GM10248 (cell line): ENCODE measurements around the gene RPE65.
"Not testable (repeated sequence)": the region's sequence is repeated elsewhere in the genome, so short reads cannot be mapped to it uniquely, and the experiment has no call there.

Source experiments
- CTCF ChIA-PET: fragments of 300-600 bp; sonication (Branson Sonifier 250); formaldehyde crosslinking; extraction: SDS; loops from one replicate; lab custom pipeline; 2021; ENCODE audit warnings: antibody characterized with exemption; lab: Yijun Ruan, JAX
- POLR2A ChIA-PET: fragments of 350-650 bp; sonication (Branson Sonifier 250); formaldehyde crosslinking; extraction: SDS; loops from one replicate; lab custom pipeline; 2020; ENCODE audit warnings: antibody characterized with exemption; lab: Yijun Ruan, JAX
- DNase-seq: peaks from one replicate; pipeline ENCODE4 v3.0.0; 2012; ENCODE audit errors: extremely low spot score
- TF ChIP-seq, protein P1 (sequence below): IDR thresholded peaks from 2 replicates; pipeline ENCODE4 v1.5.1; 2012; ENCODE audit warnings: mild to moderate bottlenecking, low read depth; ENCODE audit errors: extremely low read depth, missing control alignments, control extremely low read depth

The RPE65 gene

DNA sequence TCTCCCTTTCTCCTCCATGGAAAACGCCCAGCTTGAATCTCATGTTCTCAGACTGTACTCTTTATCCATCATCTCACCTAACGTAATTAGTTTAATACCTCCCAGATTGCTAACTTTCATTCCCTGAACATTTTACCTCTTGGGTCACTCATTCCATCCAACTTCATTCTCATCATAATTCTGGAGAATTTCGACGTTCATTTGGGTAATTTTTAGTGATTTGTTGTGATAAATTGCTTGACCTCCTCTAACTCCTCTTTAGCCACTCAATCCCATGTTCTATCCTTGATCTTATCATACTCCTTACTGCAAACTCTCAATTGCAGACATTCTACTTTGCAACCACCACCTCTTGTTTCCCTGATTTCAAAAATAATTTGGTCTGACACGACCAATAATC, 28.4 kb downstream of the RPE65 start:
- TF ChIP-seq, protein P1, sequence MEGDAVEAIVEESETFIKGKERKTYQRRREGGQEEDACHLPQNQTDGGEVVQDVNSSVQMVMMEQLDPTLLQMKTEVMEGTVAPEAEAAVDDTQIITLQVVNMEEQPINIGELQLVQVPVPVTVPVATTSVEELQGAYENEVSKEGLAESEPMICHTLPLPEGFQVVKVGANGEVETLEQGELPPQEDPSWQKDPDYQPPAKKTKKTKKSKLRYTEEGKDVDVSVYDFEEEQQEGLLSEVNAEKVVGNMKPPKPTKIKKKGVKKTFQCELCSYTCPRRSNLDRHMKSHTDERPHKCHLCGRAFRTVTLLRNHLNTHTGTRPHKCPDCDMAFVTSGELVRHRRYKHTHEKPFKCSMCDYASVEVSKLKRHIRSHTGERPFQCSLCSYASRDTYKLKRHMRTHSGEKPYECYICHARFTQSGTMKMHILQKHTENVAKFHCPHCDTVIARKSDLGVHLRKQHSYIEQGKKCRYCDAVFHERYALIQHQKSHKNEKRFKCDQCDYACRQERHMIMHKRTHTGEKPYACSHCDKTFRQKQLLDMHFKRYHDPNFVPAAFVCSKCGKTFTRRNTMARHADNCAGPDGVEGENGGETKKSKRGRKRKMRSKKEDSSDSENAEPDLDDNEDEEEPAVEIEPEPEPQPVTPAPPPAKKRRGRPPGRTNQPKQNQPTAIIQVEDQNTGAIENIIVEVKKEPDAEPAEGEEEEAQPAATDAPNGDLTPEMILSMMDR, result no peak
- CTCF ChIA-PET, result no interaction called here
- POLR2A ChIA-PET, result no interaction called here
- DNase-seq, result no peak

DNA sequence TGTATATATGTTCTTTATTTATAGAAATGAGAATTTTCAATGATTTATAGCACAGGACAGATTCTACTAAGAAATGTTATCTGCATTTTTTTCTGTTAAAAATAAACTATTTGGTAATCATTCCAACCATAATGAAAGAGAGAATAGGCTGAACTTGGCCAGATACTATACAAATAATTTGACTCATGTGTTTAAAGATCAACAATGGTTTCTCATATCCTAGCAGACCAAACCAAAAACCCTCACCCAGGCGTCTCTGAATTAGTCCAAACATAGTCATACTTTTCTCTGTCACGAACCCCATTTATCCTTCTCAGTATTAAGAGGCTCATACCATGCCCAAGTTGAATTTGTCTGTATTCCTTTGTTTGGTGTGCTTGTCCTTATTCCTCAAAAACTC, 40.3 kb downstream of the RPE65 start:
- DNase-seq, result no peak
- TF ChIP-seq, protein P1, result no peak
- ChIA-PET POLR2A (no interaction called here), CTCF (interaction anchor here (0.8 to 2.0 kb wide), 2 partner anchors 12 to 33 kb away, joined by 3 to 5 read pairs; no protein-coding TSS in a partner anchor)

DNA sequence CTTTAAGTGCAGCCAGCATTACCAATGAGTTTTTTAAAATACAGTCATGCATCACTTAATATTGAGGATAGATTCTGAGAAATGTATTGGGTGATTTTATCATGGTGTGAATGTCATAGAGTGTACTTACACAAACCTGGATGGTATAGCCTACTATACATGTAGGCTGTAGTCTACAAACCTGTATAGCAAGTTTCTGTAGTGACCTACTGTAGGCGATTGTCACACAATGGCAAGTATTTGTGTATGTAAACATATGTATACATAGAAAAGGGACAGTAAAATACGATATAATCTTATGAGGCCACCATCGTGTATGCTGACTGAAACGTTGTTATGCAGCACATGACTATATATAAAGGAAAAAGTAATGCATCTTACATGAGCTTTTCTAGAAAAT, 48.2 kb downstream of the RPE65 start:
- no peak for DNase-seq
- CTCF ChIA-PET, result no interaction called here
- POLR2A ChIA-PET, result no interaction called here
- TF ChIP-seq, protein P1, result no peak

DNA sequence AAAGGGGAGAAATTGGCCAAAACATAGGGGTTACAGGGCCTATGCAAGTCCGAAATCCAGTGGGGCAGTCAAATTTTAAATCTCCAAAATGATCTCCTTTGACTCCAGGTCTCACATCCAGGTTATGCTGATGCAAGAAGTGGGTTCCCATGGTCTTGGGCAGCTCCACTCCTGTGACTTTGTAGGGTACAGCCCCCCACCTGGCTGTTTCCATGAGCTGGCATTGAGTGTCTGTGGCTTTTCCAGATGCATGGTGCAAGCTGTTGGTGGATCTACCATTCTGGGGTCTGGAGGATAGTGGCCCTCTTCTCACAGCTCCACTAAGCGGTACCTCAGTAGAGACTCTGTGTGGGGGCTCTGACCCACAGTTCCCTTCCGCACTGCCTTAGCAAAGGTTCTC, 54.2 kb downstream of the RPE65 start:
- DNase-seq, POLR2A ChIA-PET: not testable (repeated sequence)
- CTCF ChIA-PET, result interaction anchor here (1.6 kb wide), 1 partner anchor 275 kb away, joined by 4 read pairs; no protein-coding TSS in a partner anchor

DNA sequence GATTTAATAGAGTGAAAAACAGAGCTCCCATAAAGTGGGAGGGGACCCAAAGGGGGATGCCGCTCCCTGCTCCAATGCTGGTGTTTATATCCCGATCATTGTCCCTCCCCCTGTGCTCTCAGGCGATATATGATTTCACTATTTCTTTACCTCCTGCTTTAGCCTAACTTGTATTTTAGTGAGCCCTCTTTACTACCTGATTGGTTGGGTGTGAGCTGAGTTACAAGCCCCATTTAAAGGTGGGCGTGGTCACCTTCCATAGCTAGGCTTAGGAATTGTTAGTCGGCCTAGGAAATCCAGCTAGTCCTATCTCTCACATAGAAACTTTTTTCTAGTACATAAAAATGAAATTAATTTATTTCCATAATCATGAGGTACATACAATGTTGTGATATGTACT, 57.3 kb downstream of the RPE65 start:
- CTCF ChIA-PET, result interaction anchor here (0.8 to 1.2 kb wide), 3 partner anchors 51 to 276 kb away, joined by 3 read pairs; no protein-coding TSS in a partner anchor
- POLR2A ChIA-PET, result interaction anchor here (0.7 kb wide), 1 partner anchor 1339 kb away, joined by 3 read pairs; no protein-coding TSS in a partner anchor

DNA sequence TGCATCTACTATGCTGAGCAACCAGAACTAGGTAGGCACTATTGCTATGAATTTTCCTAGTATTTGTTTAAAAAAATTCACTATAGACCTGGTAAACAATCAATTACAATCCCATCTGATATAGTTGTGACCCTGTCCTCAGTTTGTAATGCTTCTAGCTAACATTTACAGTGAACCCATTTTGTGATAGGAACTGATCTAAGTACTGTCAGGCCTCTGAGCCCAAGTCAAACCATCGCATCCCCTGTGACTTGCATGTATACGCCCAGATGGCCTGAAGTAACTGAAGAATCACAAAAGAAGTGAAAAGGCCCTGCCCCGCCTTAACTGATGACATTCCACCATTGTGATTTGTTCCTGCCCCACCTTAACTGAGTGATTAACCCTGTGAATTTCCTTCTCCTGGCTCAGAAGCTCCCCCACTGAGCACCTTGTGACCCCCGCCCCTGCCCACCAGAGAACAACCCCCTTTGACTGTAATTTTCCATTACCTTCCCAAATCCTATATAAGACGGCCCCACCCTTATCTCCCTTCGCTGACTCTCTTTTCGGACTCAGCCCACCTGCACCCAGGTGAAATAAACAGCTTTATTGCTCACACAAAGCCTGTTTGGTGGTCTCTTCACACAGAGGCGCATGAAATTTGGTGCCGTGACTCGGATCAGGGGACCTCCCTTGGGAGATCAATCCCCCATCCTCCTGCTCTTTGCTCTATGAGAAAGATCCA, 63.8 kb downstream of the RPE65 start:
- POLR2A ChIA-PET, DNase-seq, CTCF ChIA-PET: not testable (repeated sequence)

More for the DNA sequence above, 57.3 kb downstream of the RPE65 start:
- not testable (repeated sequence) for DNase-seq

DNA sequence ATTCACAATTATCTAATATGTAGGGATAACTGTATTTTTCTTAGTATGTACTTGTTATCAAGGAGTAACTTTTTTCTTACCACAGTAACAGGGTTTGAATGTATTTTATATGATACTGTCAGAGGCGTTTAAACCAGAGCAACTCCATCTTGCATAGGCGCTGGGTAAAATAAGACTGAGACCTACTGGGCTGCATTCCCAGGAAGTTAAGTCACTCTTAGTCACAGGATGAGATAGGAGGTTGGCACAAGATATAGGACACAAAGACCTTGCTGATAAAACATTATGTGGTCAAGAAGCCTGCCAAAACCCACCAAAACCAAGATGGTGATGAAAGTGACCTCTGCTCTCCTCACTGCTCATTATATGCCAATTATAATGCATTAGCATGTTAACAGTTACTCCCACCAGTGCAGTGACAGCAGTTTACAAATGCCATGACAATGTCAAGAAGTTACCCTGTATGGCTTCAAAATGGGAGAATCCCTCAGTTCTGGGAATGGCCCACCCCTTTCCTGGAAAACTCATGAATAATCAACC, 64.8 kb downstream of the RPE65 start:
- POLR2A ChIA-PET, result no interaction called here
- DNase-seq, result no peak
- CTCF ChIA-PET, result no interaction called here
- TF ChIP-seq, protein P1, result no peak

DNA sequence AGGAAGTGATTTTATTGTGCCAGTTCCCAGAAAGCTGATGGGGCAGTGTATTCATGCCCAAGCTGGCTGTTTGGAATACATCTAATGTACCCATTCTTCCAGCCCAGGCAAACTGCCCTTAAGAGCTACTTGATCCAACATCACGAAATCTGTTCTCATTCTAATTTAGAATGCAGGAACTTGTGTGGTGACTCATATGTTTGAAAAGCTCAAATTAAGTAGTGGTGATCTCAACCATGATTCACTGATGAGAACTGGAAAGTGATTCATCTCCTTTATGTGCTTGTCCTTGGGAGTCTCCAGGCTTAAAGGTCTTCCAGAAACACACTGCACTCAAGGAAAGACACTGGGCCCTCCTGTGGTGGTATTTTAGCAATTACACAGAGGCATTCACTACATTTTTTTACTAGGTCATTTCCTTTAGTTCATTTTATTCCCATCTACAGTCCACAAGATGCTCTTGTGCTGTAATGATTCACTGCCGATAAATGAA, 65.4 kb downstream of the RPE65 start:
- ChIA-PET CTCF (no interaction called here), POLR2A (no interaction called here)
- no peak for DNase-seq
- TF ChIP-seq, protein P1, result no peak
